ENCODE measurements around the gene ADAMTS14.

The ADAMTS14 gene

GRCh38 chr10:70694418-70695141, 22.3 kb downstream of the ADAMTS14 start:
- no peak for DNase-seq

DNA sequence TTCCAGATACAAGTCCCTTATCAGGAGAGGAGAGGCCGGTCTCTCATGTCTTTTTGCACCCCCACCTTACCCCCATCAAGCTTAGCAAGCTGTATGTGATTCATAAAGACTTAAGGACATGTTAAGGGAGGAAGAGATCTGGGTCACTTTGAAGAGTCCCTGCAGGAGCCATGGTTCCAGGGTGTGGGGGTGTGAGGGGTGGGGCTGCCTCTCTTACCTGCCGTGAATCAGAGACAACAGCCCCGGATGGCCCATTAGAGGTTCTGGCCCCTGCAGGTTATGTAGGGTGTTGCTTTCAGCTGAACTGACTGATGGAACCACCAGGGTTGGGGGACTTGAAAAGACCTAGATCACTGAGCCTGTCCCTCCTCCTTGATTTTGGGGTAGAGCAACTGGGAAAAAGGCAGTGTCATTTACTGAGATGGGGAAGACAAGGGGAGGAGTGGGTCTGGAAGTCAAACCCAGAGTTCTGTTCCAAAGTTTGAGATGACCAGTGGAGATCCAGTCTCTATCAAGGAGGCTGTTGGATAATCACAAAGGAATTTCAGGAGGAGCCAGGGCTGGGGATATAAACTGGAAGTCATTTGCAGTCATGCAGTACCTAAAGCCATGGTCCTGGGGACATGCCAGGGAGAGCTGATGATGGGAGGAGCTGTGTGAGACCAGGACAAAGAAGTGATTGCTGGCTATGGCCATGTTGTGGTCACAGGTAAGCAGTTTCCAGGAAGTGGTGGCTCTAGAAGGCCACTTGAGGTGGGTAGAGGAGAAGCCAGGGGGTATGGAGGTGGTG, 23.1 kb downstream of the ADAMTS14 start:
- no peak for DNase-seq

DNA sequence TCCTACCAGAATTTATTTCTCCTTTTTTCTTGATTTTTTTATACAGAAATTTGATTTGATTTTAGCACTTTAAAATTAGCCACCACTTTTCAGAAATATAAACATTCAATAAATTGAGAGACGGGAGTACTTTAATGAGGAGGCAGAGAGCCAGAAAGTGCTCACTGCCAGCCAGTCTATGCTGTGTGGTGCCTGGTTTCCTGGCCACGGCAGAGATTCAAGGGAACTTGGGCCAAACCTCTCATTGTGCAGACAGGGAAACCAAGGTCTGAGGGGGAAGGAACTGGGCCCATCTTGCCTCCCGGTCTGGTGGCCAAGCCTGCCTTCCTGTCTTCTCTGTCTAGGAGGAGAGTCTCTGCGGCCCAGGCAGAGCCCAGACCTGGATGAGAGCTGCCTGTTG, 25.9 kb downstream of the ADAMTS14 start:
- DNase-seq = no peak

- no peak for DNase-seq
These were observed 26.9 kb downstream of the ADAMTS14 start for GRCh38 chr10:70699063-70699658.

DNA sequence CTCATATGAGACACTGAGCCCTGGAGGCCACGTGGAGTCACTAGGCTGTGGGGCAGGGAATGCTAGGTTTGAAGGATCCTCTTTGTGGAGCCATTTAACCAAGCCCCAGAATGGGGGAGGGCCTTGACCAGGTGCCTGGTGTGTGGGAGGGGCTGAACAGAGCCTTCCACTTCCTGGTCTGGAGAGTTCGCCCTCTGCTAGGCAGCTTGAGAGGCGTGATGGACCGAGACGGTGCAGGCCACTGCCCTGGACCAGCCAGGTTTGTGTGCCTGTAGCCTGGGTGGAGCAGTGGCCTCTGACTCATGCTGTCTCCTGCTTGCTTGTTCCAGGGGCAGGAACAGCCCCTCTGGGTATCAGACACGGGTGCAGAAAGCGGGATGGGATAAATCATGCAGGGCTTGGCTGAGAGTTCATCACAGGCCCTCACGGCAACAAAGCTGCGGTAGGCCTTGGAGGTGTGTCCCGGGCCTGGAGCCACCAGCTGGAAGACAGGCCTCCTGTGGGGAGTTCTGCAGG, 27.4 kb downstream of the ADAMTS14 start:
- no peak for DNase-seq

DNA sequence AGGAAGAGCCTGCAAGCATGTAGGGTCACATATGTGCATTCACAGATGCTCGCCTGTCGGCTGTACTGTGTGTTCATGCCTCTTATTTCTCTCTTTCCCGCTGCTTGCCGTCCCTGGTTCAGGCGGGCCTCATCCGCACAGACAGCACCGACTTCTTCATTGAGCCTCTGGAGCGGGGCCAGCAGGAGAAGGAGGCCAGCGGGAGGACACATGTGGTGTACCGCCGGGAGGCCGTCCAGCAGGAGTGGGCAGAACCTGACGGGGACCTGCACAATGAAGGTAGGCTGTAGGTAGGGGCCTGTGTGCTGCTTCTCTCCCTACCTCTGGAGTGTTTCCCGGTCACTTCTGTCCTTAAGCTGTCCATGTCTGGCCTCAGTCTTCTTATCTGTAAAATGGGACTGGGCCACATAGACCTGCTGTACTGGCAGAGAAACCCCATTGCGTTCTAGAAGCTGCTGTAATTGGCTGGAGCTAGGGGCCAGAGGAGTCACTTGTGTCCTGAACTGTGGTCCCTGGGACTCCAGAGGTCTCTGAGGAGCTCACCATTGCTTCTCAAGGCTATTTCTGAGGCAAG, 30.0 kb downstream of the ADAMTS14 start:
- no peak for DNase-seq

DNA sequence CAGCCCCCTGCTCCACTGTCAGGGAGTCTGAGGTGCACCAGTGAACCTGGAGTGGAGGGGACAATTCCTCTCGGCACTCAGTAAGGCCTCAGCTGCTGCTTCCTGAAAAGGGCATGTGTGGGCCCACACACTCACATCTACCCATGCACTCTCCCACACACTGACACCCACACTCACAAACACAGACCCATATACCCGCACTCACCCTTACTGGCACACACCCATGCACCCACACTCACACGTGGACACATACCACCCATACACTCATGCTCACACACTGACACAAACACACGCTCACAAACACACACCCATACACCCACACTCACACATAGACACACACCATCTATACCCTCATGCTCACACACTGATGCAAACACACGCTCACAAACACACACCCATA, 31.9 kb downstream of the ADAMTS14 start:
- no peak for DNase-seq

GRCh38 chr10:70705121-70705861, 33.0 kb downstream of the ADAMTS14 start:
- DNase-seq = no peak

DNA sequence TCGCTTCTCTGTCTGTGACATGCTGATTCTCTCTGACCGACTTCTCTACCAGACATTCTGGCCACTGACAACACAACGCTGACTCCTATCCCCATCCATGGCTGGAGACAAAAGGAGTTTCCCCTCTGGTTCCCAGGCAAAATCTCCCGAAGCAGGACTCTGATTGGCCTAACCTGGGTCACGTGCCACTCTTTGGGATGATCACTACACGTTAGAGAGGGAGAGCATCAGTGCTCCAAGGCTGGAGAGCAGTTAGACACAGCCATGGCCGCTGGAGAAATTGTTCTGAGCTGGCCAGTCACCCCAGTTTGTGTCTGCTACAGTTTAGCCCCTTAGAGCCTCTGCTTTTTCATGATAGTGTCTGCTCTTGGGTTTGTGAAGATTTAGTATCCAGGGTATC, 38.9 kb downstream of the ADAMTS14 start:
- DNase-seq = no peak

DNA sequence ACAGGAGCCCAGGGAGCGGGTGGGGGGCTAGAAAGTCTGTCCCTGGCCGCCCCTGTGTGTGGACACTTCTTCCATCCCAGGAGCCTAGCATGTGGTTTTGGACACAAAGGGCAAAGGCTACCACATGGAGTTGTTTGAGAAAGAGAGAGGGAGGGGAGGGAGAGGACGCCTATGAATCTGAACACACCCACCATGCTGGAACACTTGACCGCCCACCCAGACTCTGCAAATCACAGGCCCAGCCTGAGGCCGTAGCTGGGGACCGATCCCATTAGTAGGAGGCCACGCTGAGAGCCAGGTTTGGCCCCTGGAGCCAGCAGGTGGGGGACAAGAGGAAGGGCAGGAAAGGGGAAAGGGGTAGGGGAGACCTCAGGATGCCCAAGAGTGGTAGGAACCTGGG, 39.6 kb downstream of the ADAMTS14 start:
- no peak for DNase-seq

- no peak for DNase-seq
These were observed 41.9 kb downstream of the ADAMTS14 start for GRCh38 chr10:70714245-70714644.

GRCh38 chr10:70714951-70715350, 42.6 kb downstream of the ADAMTS14 start:
- DNase-seq = no peak

DNA sequence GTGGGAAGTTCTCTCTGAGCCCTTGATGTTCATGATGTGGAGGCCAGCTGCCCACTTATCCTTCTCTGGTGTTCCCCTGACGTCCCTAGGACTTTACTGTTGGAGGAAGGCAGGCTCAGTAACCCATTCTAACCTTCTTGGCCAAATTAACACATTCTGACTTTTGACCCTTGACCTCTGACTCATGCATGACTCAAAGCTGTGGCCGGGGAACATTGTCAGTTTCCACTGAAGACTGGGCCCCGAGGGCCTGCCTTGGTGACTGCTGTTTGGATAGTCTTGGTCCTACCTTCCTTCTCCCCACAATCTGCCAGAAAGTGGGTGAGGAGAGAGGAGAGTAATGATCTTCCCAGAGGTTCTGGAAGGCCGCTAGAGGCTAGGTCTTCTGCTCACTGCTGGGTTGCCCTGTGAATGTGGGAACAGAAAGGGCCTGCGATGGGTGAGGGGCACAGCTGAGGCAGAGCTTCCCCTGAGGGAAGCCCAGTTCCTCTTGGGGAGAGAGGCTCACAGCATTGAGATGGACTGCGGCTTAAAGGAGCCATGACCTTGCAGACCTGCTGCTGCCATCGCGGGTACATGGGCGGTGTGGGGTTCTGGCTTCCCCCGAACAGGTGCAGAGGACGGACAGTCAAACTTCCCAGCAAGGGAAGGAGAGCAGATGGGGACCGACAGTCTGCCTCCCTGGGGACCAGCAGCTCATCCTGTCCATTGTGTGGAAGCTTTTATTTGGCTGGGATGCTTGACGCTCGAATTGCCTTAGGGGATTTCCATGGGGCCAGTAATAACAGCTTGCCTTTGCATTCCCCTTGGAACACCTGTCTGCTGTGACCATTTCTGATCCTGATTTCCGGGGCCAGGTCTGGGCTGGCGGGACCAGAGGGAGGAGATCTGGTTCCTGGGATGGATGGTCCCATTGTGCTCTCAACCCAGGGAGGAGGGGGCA, 43.8 kb downstream of the ADAMTS14 start:
- DNase-seq = peak; percentile 9 to 14

DNA sequence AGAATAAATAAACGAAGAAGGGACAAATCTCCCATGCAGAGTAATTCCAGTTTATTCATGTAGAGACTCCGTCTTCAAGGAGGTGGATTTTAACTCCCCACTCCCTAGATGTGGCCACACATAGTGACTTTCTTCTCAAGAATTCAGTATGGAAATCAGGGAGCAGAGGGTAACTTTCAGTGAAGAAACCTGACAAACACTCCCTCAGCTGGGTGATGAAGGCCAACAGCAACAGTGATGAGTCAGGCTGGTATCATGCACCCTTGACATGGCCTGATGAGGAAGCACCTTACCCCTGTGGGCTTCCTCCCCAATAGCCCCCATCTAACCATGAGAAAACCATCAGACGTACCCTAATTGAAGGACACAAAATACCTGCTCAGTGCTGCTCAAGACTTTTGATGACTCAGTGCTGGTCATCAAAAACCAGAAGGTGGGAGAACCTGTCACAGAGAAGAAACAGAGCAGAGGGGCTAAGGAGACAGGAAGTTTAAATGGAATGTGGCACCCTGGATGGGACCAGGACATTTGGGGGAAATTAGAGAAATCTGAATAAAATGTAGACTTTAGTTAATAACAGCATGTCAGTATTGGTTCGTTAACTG, 50.6 kb downstream of the ADAMTS14 start:
- no peak for DNase-seq

DNA sequence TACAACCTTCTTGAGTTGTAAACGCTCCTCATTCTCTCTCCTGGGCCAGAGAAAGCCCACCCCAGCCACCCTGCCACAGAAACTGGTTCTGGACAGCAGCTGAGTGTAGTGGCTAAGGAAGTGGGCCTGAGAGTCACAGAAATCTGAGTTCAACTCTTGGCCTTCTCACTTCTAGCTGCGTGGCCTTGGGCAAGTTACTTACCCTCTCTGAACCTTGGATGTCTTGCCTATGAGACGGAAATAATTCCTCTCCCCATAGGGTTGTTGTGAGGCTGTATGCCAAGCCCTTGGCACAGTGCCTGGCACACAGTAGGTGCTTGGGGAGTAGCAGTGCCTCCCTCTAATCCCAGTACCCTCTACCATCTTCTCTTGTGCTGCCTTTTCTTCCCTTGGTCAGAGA, 51.5 kb downstream of the ADAMTS14 start:
- no peak for DNase-seq

DNA sequence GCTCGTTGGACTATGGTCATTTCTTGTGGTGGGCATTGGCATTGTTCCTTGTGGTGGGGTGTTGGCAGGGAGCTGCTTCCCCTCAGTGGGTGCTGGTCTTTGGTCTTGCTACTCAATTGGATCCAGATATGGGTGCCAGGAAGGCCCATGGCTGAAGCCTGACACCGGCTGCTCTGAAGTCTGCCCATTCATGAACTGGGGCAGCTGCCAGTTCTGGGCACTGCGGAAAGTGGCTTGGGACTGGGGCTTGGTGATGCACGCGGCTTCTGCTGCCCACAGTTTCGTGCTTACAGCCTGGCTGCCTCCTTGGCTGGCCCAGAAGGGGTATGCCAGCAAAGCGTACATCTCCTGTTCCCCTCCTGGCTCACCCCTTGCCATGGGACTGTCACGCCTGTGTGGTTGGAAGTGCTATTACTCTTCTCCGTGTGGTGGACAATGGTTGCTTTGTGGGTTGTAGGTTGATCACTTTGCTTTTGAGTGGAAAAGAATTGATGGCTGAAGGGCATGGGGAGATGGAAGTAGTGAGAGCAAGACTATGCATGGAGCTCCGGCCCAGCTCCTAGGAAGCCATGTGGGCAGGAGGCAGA, 54.7 kb downstream of the ADAMTS14 start:
- DNase-seq = no peak

- no peak for DNase-seq
These were observed 56.0 kb downstream of the ADAMTS14 start for GRCh38 chr10:70728328-70728727.

- DNase-seq = no peak
These were observed 57.6 kb downstream of the ADAMTS14 start for GRCh38 chr10:70729763-70730357.

- no peak for DNase-seq
These were observed 58.6 kb downstream of the ADAMTS14 start for GRCh38 chr10:70730955-70731354.

GRCh38 chr10:70732569-70732968, 60.3 kb downstream of the ADAMTS14 start:
- DNase-seq = no peak
